Neural progenitor cell (in vitro differentiated cells): Measurements from ENCODE around the gene GYPC.

ENCODE experiments used
- CTCF ChIP-seq: fragments of 200-600 bp; sonication (generic); IDR thresholded peaks from 2 replicates; pipeline ENCODE4 v1.5.1; 2017; ENCODE audit warnings: antibody characterized with exemption, mild to moderate bottlenecking
- EZH2phosphoT487 ChIP-seq: fragments of 200-600 bp; sonication (generic); IDR thresholded peaks from 2 replicates; pipeline ENCODE4 v1.6.1; 2017; ENCODE audit warnings: antibody characterized with exemption

DNA sequence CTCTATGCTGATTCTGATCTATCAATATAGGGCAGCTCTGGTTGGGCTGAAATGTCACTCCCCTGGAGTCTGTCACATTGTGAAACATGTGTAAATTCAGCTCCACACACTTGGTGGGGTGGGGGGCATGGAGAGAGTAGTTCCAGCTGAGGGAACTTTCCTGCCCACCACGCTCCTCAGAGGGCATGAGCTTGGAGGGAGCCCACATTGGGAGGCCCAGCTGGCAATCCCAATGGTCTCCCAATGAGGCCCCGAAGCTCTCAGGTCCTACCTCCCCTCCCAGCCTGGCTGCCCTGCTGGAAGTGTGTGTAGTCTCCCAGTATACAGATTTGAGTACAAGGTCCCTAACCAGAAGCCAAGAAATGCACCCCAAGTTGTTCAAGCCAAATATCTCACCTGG is 31.5 kb downstream of the GYPC start:
- TF ChIP-seq CTCF (no peak), EZH2phosphoT487 (no peak)
